Activated CD4-positive, alpha-beta T cell treated with anti-CD3 and anti-CD28 coated beads, Interleukin-2, amount 50 U/mL, for 1 hour (primary cell): ENCODE measurements around the gene PRCP.
"Not testable (repeated sequence)": the region's sequence is repeated elsewhere in the genome, so short reads cannot be mapped to it uniquely, and the experiment has no call there.

Experiments
- DNase-seq: peaks from one replicate; pipeline ENCODE4 v3.0.0-alpha.2; 2020

PRCP gene

GRCh38 chr11:82900277-82901164, at the start of gene PRCP:
TSS of gene PRCP (minus strand) at chr11:82900430. CDS start at chr11:82900402, 28 bp downstream.
- DNase-seq = peak; percentile 94

- no peak for DNase-seq
Measured at GRCh38 chr11:82949352-82949751, 49.1 kb upstream of the PRCP start.

GRCh38 chr11:82945682-82946081, 45.5 kb upstream of the PRCP start:
- DNase-seq = no peak

- DNase-seq = not testable (repeated sequence)
Measured at GRCh38 chr11:82945041-82945440, 44.8 kb upstream of the PRCP start.

DNA sequence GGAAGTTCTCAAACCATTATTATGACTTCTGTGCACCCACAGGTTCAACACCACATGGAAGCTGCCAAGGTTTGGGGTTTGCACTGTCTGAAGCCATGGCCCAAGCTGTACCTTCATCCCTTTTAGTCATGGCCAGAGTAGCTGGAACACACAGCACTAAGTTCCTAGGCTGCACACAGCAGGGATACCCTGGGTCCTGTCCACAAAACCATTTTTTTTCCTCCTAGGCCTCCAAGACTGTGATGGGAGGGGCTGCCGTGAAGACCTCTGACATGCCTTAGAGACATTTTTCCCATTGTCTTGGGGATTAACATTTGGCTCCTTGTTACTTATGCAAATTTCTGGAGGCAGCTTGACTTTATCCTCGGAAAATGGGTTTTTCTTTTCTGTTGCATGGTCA, 44.0 kb upstream of the PRCP start:
- DNase-seq = no peak

DNA sequence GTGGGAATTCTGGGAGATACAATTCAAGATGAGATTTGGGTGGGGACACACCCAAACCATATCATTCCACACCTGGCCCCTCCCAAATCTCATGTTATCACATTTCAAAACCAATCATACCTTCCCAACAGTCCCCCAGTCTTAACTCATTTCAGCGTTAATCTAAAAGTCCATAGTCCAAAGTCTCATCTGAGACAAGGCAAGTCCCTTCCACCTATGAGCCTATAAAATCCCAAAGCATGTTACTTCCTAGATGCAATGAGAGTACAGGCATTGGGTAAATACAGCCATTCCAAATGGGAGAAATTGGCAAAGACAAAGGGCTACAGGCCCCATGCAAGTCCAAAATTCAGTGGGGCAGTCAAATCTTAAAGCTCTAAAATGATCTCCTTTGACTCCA, 43.2 kb upstream of the PRCP start:
- DNase-seq = not testable (repeated sequence)

DNA sequence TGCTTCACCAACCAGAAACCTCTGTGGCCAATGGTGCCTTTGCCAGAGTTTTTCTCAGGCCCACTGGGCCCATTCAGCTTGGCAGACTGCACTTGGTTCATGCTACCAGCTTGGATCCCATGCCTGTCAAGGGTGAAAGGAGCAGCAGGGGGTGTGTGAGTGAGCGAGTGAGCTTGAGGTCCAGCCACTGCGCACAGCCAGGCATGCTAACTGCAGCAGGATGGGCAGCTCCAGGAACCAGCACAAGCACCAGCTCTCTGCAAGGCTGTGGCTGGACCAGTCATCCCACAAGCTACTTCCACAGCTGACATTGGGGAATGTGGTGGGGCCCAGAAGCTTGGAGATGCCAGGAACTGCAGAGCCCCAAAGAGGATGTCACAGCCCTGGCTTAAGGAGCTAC, 42.1 kb upstream of the PRCP start:
- DNase-seq = no peak

DNA sequence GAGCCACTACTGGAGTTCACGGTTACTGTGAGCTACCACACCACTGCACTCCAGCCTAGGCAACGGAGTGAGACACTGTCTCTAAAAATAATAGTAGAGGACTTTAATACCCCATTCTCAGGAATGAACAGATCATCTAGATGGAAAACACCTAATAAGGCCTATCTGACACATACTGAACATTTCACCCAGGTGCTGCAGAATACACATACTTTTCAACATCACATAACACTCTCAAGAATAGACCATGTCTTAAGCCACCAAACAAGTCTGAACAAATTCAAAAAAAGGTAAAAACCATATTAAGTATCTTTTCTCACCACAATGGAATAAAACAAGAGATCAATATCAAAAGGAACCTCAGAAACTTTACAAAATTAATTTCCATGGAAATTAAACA, 39.2 kb upstream of the PRCP start:
- DNase-seq = no peak

GRCh38 chr11:82937554-82937953, 37.3 kb upstream of the PRCP start:
- DNase-seq = no peak

DNA sequence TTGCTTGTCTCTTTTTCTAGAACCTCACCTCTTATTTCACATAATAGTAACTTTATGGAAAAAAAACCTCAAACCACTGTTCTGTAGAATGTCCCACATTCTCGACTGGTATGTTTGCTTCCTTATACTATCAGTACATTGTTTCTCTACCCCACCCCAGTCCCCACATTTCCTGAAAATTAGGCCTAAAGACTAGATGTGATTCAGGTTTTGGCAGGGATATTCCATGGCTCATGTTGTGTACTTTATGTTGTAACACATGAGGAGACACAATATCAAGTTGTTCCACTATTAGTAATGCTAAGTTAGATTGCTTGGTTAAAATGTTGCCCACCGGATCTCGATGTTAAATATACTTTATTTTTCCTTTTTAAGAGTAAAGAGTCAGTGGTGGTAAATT, 36.0 kb upstream of the PRCP start:
- no peak for DNase-seq

DNA sequence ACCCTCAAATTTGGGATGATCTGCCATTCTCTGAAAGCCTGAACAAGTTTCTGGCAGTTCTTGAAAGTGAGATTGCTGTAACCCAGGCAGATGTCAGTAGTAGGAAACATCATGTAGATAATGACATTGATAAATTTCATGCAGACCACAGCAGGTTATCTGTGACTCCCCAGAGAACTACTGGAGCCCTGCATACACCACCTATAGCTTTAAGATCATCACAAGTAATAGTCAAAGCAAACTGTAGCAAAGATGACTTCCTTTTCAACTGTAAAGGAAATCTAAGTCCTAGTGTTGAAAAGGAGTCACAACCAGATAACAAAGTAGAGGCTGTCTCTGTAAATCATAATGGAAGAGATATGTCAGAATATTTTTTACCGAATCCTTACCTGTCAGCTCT, 32.3 kb upstream of the PRCP start:
- no peak for DNase-seq

DNA sequence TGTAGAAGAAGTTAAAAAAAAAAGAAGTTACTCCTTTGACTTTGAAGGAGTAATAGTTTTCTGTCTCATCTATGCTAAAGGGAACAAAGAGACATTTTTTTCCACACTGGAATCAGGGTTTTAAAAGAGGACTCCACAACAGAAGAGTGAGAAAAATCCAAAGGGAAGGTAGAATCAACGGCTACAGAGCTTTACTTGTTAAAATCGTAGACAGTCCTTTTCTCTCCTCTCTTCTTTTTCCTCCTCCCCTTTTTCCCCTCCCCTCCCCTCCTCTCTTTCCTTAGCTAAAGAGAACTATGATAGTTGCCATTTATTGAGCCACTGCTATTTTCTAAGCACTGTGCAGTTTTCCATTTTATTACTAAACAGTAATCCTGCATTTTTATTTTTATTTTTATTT, 30.5 kb upstream of the PRCP start:
- DNase-seq = no peak

DNA sequence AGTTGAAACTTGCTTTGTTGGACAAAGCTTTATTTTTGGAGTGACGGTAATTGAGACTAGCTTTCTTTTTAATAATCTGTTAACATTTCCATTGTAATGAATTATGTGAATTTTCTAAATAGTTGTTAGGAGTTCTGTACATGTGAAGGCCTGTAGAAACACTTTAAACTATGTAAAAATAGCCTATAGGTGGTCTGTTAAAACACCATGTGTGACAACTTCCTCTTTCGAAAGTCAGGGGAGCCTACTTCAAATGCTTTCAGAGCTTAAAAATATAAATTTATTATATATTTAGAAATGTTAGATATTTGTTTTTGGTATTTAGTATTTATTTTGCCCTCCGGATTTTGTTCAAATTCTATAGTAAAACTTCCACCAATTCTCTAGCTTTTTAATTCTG, 30.0 kb upstream of the PRCP start:
- no peak for DNase-seq

GRCh38 chr11:82929121-82929520, 28.9 kb upstream of the PRCP start:
- no peak for DNase-seq

DNA sequence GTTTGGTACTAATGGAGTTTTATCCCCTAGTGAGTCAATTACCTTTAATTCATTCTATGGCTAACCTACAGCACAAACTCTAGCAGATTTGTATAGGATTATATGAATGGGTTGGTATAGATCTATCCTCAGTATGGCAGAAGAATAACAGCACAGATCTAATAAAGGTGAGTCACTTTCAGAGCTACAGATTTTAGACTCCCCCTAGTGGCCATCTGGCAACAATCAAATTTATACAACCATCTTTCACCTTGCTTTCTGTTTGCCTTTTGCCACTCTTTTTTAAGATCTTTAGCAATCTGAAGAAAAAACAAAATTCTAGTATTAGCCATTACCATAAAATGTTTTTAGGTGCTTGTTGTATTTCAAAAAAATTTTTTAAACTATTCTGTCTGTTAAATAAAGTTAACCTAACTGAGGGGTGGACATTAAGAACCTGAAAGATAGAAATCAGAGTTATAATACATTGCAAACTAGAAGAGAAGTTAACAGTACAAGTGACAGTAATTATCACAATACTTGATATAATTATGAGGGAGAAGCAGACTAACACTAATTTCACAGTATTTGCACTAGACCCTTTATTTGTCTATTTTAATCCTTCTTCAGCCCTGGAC, 27.1 kb upstream of the PRCP start:
- peak; percentile 6 for DNase-seq

DNA sequence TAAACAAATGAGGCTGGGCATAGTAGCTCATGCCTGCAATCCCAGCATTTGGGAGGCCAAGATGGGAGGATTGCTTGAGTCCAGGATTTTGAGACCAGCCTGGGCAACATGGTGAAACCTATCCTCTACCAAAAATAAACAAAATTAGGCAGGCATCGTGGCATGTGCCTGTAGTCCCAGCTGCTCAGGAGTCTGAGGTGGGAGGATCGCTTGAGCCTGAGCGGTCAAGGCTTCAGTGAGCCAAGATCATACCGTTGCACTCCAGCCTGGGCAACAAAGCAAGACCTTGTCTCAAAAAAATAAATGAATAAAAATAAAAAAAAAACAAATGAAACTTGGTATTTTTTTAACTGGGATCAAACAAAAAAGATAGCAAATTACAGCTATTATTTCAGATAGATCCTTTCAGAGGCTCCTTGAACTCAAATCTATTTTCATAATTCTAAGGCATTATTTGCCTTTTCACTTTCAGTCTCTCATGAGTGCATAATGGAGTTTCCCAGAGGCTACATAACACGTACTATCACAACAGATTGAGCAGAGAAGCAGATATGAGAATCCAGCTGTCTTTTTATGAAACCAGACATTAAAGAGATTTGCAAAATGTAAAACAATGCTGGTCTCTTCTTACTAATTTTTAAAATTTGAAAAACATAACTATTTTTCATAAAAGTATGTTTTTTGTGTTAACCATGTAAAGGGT, 24.4 kb upstream of the PRCP start:
- no peak for DNase-seq

GRCh38 chr11:82922396-82923173, 22.4 kb upstream of the PRCP start:
- DNase-seq = not testable (repeated sequence)

DNA sequence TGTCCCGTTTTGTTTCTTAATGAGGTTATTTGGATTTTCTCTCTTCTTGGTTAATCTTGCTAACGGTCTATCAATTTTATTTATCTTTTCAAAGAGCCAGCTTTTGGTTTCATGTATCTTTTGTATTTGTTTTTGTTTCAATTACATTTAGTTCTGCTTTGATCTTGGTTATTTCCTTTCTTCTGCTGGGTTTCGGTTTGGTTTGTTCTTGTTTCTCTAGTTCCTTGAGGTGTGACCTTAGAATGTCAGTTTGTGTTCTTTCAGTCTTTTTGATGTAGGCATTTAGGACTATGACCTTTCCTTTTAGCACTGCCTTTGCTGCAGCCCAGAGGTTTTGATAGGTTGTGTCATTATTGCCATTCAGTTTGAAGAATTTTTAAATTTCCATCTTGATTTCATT, 20.0 kb upstream of the PRCP start:
- DNase-seq = not testable (repeated sequence)

DNA sequence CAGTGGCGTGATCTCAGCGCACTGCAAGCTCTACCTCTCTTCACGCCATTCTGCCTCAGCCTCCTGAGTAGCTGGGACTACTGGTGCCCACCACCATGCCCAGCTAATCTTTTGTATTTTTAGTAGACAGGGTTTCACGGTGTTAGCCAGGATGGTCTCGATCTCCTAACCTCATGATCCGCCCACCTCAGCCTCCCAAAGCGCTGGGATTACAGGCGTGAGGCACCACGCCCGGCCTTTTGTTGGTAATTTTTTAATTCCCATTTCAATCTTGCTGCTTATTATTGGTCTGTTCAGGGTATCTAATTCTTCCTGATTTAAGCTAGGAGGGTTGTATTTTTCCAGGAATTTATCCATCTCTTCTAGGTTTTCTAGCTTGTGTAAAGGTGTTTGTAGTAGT, 19.6 kb upstream of the PRCP start:
- not testable (repeated sequence) for DNase-seq

DNA sequence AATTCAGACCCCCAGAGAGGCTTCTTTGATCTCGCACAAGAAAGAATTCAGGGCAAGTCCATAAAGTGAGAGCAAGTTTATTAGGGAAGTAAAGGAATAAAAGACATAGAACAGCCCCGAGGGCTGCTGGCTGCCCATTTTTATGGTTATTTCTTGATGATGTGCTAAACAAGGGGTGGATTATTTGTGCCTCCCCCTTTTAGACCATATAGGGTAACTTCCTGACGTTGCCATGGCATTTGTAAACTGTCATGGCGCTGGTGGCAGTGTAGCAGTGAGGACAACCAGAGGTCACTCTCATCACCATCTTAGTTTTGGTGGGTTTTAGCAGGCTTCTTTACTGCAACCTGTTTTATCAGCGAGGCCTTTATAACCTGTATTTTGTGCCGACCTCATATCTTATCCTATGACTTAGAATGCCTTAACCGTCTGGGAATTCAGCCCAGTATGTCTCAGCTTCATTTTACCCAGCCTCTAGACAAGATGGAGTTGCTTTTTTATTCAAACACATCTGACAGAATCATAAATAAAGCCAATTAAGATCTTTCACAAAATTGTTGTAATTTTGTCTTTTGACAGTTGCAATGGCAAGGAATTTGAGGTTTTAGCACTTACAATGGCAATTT, 8.9 kb upstream of the PRCP start:
- no peak for DNase-seq

GRCh38 chr11:82908311-82908710, 8.1 kb upstream of the PRCP start:
- DNase-seq = no peak

- DNase-seq = no peak
Measured at GRCh38 chr11:82907371-82907770, 7.1 kb upstream of the PRCP start.

DNA sequence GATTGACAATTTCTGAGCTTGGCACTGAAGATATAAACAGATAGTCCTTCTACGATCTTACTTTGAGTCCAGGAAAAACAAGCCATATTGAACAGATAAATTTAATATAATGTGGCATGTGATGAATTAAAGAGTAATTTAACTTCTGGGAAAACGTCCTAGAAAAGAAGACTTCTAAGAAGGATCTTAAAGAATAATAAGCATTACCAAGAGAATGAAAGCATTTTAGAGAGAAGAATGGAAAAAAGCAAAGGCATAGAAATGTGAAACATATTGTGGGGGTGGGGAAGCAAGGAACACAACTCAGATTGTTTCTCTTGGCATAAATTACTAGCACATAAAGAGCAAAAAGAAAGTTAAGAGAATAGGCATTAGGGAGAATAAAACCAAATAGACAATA, 6.7 kb upstream of the PRCP start:
- no peak for DNase-seq
